ENCODE measurements around the gene TBL2. TPM values are rescaled to one million over a fixed set of nuclear protein-coding genes. Genes with fewer than 3 reads are reported as not detected.
"Not testable (repeated sequence)": the region's sequence is repeated elsewhere in the genome, so short reads cannot be mapped to it uniquely, and the experiment has no call there.

Gene TBL2
- total RNA-seq, 1 experiment from 2014 or later = 60.1 TPM

DNA sequence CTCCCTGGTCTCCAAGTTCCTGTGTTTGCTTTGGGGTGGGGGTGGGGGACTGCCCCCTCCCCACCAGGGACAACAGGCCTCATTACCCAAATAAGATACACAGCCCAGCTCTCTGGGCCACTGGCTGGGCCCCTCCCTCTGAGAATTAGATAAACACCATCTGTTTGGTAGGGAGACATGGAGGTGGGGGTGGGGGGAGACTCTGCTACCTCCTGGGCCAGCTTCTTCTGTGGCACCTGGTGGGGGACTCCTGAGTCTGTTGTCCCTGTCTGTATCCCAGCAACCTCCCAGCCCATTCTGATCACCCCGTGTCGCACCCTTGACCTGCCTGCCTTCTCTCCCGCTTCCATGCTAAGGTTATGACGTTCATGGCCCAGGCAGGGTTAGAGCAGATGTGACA lies 40.2 kb upstream of the TBL2 start:
- DNase-seq (ENCODE audit: low read depth, low spot score) = no peak
- H3K36me3 ChIP-seq (ENCODE audit: control insufficient read depth, insufficient read depth, low read length) = no peaks in the 10 kb centered on the region
- no TSS peak for BruUV-seq (replicated peaks)
- peaks cover 3% of the 10 kb centered on the region; the same call in 1 of the 2 replicates for H3K4me1 ChIP-seq (ENCODE audit: control insufficient read depth, insufficient read depth, low read length)
- intact Hi-C loops (cut with micrococcal nuclease; ENCODE audit: unreplicated experiment) (no loop called here), in situ Hi-C loops (cut with HindIII; ENCODE audit: low pct_unique_long_range_greater_than_20kb, low sequenced_read_pairs) (no loop called here)
- ATAC-seq = no peak
- TF ChIP-seq CTCF (IDR thresholded peaks at IDR 0.05) = no peak
- TF ChIP-seq TCF7L2 (IDR thresholded peaks at IDR 0.05; ENCODE audit: low read depth, low read length) = no peak
- no peak for TF ChIP-seq POLR2AphosphoS5 (IDR thresholded peaks at IDR 0.05; ENCODE audit: low read depth, low read length)
- TF ChIP-seq SIN3A (IDR thresholded peaks at IDR 0.05; ENCODE audit: borderline replicate concordance, insufficient read depth, low read depth, low read length) = no peak
- no peak for TF ChIP-seq REST (IDR thresholded peaks at IDR 0.05; ENCODE audit: insufficient read depth in 1 of 2, low read depth in 2 of 2, low read length in 1 of 2)
- ChIA-PET CTCF (interaction anchor here (0.6 kb wide), 2 partner anchors 40 to 224 kb away, joined by 4 to 12 read pairs; partner anchors contain the start of gene TBL2), POLR2A (interaction anchor here (0.7 kb wide), 1 partner anchor 89 kb away, joined by 24 read pairs; no protein-coding TSS in a partner anchor)
- H3K27me3 ChIP-seq (ENCODE audit: control insufficient read depth, insufficient read depth, low read length) = no peaks in the 10 kb centered on the region
- no peak overlapping the region for H3K27ac ChIP-seq (ENCODE audit: low read length)
- H3K4me3 ChIP-seq (ENCODE audit: low read depth in 2 of 2, low read length in 2 of 2) = no peak overlapping the region
- no peaks in the 10 kb centered on the region for H3K9me3 ChIP-seq (ENCODE audit: control insufficient read depth, insufficient read depth, low read depth, low read length)

DNA sequence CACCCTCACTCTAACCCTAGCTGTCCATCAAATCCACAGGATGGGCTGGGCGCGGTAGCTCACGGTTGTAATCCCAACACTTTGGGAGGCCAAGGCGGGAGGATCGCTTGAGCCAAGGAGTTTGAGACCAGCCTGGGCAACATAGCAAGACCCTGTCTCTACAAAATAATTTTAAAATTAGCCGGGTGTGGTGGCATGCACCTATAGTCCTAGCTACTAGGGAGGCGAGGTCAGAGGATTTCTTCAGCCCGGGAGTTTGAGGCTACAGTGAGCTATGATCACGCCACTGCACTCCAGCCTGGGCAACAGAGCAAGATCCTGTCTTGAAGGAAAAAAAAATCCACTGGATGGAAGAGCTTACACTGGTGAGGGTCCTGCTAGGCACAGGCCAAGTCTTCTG lies 39.1 kb upstream of the TBL2 start:
- DNase-seq (ENCODE audit: low read depth, low spot score); H3K4me1 ChIP-seq (ENCODE audit: control insufficient read depth, insufficient read depth, low read length); ATAC-seq; intact Hi-C loops (cut with micrococcal nuclease; ENCODE audit: unreplicated experiment); POLR2A ChIA-PET; in situ Hi-C loops (cut with HindIII; ENCODE audit: low pct_unique_long_range_greater_than_20kb, low sequenced_read_pairs); H3K27me3 ChIP-seq (ENCODE audit: control insufficient read depth, insufficient read depth, low read length); H3K9me3 ChIP-seq (ENCODE audit: control insufficient read depth, insufficient read depth, low read depth, low read length); BruUV-seq (replicated peaks); H3K4me3 ChIP-seq (ENCODE audit: low read depth in 2 of 2, low read length in 2 of 2); H3K27ac ChIP-seq (ENCODE audit: low read length); H3K36me3 ChIP-seq (ENCODE audit: control insufficient read depth, insufficient read depth, low read length): not testable (repeated sequence)
- CTCF ChIA-PET = interaction anchor here (1.0 kb wide), 1 partner anchor 11 kb away, joined by 8 read pairs; no protein-coding TSS in a partner anchor

GRCh38 chr7:73615886-73616285 lies 37.5 kb upstream of the TBL2 start:
- peak; percentile 60 for ATAC-seq
- no peaks in the 10 kb centered on the region for H3K36me3 ChIP-seq (ENCODE audit: control insufficient read depth, insufficient read depth, low read length)
- H3K27ac ChIP-seq (ENCODE audit: low read length) = no peak overlapping the region
- no peaks in the 10 kb centered on the region for H3K27me3 ChIP-seq (ENCODE audit: control insufficient read depth, insufficient read depth, low read length)
- BruUV-seq (replicated peaks) = no TSS peak
- ChIA-PET CTCF (interaction anchor here (0.6 to 0.8 kb wide), 8 partner anchors 9 to 556 kb away, joined by 3 to 10 read pairs (median 7); no protein-coding TSS in a partner anchor), POLR2A (no interaction called here)
- H3K4me1 ChIP-seq (ENCODE audit: control insufficient read depth, insufficient read depth, low read length) = peaks cover 10% of the 10 kb centered on the region
- no peaks in the 10 kb centered on the region for H3K9me3 ChIP-seq (ENCODE audit: control insufficient read depth, insufficient read depth, low read depth, low read length)
- no peak overlapping the region for H3K4me3 ChIP-seq (ENCODE audit: low read depth in 2 of 2, low read length in 2 of 2)
- intact Hi-C loops (cut with micrococcal nuclease; ENCODE audit: unreplicated experiment) = no loop called here
- DNase-seq (ENCODE audit: low read depth, low spot score) = no peak
- in situ Hi-C loops (cut with HindIII; ENCODE audit: low pct_unique_long_range_greater_than_20kb, low sequenced_read_pairs) = no loop called here
- TF ChIP-seq REST (IDR thresholded peaks at IDR 0.05; ENCODE audit: insufficient read depth in 1 of 2, low read depth in 2 of 2, low read length in 1 of 2) = no peak
- no peak for TF ChIP-seq SIN3A (IDR thresholded peaks at IDR 0.05; ENCODE audit: borderline replicate concordance, insufficient read depth, low read depth, low read length)
- no peak for TF ChIP-seq CTCF (IDR thresholded peaks at IDR 0.05)
- TF ChIP-seq TCF7L2 (IDR thresholded peaks at IDR 0.05; ENCODE audit: low read depth, low read length) = no peak
- TF ChIP-seq POLR2AphosphoS5 (IDR thresholded peaks at IDR 0.05; ENCODE audit: low read depth, low read length) = no peak
